Activated naive CD8-positive, alpha-beta T cell treated with anti-CD3 and anti-CD28 coated beads for 36 hours (primary cell): ENCODE results near the gene YIF1A. TPM values are rescaled to one million over a fixed set of nuclear protein-coding genes. Genes with fewer than 3 reads are reported as not detected.
"Not testable (repeated sequence)": the region's sequence is repeated elsewhere in the genome, so short reads cannot be mapped to it uniquely, and the experiment has no call there.

Source experiments
- DNase-seq: peaks from one replicate; pipeline ENCODE4 v3.0.0; 2021
- H3K27ac Mint-ChIP-seq: one replicate; pipeline ENCODE4 v1.8.0; 2022; ENCODE audit warnings: mild to moderate bottlenecking, moderate library complexity, mixed read lengths
- H3K27me3 Mint-ChIP-seq: one replicate; pipeline ENCODE4 v1.8.0; 2022; ENCODE audit warnings: mild to moderate bottlenecking, mixed read lengths
- H3K36me3 Mint-ChIP-seq: one replicate; pipeline ENCODE4 v1.8.0; 2021; ENCODE audit warnings: mild to moderate bottlenecking, mixed read lengths
- H3K4me1 Mint-ChIP-seq: one replicate; pipeline ENCODE4 v1.8.0; 2021; ENCODE audit warnings: mixed read lengths
- H3K4me3 Mint-ChIP-seq: one replicate; pipeline ENCODE4 v1.8.0; 2022; ENCODE audit warnings: mild to moderate bottlenecking, moderate library complexity, mixed read lengths
- H3K9me3 Mint-ChIP-seq: one replicate; pipeline ENCODE4 v1.8.0; 2022; ENCODE audit warnings: mixed read lengths
- total RNA-seq, 2 experiments: library from RNA; stranded (reverse); gene quantifications; one replicate each; pipeline ENCODE4 v1.2.3, GENCODE V29; 2021

YIF1A gene
- total RNA-seq, 2 experiments from 2014 or later = 64.1 to 72.4 TPM

- Mint-ChIP-seq H3K4me1 (peaks cover 57% of the 10 kb centered on the region), H3K9me3 (peaks cover 17% of the 10 kb centered on the region), H3K27me3 (no peaks in the 10 kb centered on the region), H3K4me3 (peak within 1 kb of the TSS; percentile 88), H3K27ac (peak within 1 kb of the TSS; percentile 98), H3K36me3 (peaks cover 4% of the 10 kb centered on the region)
- DNase-seq = peak; percentile 36
Observed at GRCh38 chr11:66316849-66317251, 27.9 kb upstream of the YIF1A start, which contains the start of gene CD248. CD248 (minus strand) TSS chr11:66317044; CDS start chr11:66317027, 17 bp downstream.

- no peaks in the 10 kb centered on the region for H3K27me3 Mint-ChIP-seq
- peaks cover 58% of the 10 kb centered on the region for H3K4me1 Mint-ChIP-seq
- DNase-seq = peak; percentile 61
- H3K4me3 Mint-ChIP-seq = peak overlapping the region; percentile 88
- peaks cover 4% of the 10 kb centered on the region for H3K36me3 Mint-ChIP-seq
- H3K9me3 Mint-ChIP-seq = peaks cover 17% of the 10 kb centered on the region
- H3K27ac Mint-ChIP-seq = peak overlapping the region; percentile 72
Observed at GRCh38 chr11:66315921-66316811, 27.2 kb upstream of the YIF1A start.

GRCh38 chr11:66315498-66315885 is 26.5 kb upstream of the YIF1A start:
- peak overlapping the region; percentile 88 for H3K4me3 Mint-ChIP-seq
- H3K4me1 Mint-ChIP-seq = peaks cover 58% of the 10 kb centered on the region
- H3K9me3 Mint-ChIP-seq = peaks cover 16% of the 10 kb centered on the region
- H3K27ac Mint-ChIP-seq = peak overlapping the region; percentile 72
- no peak for DNase-seq
- peaks cover 4% of the 10 kb centered on the region for H3K36me3 Mint-ChIP-seq
- H3K27me3 Mint-ChIP-seq = no peaks in the 10 kb centered on the region

- Mint-ChIP-seq H3K4me1 (peaks cover 53% of the 10 kb centered on the region), H3K36me3 (peaks cover 2% of the 10 kb centered on the region), H3K27ac (peak overlapping the region; percentile 94), H3K4me3 (peak overlapping the region; percentile 88), H3K9me3 (peaks cover 10% of the 10 kb centered on the region), H3K27me3 (no peaks in the 10 kb centered on the region)
- no peak for DNase-seq
Observed at GRCh38 chr11:66314561-66315497, 25.9 kb upstream of the YIF1A start.

DNA sequence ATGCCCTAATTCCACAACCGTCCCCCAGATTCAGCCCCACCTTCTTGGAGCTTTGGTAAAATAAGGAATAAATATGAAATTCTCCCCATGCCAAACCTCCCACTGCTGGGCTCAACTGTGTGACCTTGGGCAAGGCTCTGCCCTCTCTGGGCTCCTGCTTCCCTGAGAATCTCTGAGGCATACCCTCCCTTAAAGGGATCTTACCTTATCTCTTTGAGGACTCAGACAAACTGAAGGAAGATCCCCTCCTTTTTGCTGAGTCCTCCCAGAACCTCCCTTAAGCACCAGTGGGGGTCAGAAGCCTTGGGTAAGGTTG is 25.2 kb upstream of the YIF1A start:
- Mint-ChIP-seq H3K4me3 (peak overlapping the region; percentile 88), H3K36me3 (no peaks in the 10 kb centered on the region), H3K9me3 (peaks cover 6% of the 10 kb centered on the region), H3K27me3 (no peaks in the 10 kb centered on the region), H3K4me1 (peaks cover 50% of the 10 kb centered on the region), H3K27ac (peak overlapping the region; percentile 94)
- DNase-seq = no peak

DNA sequence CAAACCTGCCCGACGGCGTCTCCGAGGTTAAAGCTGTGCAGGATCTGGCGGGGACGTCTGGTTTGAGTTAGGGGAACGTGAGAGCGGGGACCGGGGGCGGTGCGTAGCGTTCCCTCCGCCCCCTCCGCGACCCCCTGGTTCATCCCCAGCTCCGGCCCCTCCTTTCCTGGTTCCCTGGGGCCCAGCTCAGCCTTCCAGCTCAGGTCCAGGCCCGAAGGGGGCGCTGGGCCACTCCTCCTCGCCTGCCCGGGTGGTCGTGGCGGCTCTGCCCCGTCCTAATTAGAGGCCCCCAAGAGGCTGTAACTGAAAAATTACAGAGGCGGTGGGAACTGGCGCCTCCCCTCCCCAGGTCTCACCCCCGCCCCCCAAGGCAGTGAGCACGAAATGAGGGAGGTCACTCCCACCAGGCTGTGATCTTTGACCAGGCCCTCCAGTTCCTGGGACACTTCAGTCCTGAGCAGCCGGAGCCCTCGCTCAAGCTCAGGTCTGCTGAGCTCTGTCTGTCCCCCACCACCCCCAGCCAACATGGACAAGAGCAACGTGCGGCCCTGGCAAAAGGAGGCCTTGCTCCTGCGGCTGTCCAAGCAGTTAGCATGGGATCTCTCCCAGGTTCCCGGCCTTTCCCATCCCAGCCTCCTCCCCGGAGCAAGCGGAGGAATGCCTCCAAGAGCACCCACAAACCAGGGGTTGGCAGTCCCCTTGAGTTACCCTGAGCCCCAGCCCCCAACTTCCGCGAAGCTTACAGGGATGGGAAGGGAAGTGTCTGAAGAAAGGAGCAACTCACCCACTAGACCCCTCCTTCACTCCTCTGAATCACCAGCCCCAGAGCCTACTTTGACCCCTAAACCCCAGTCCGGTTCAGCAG is 24.6 kb upstream of the YIF1A start:
- Mint-ChIP-seq H3K4me1 (peaks cover 44% of the 10 kb centered on the region), H3K36me3 (no peaks in the 10 kb centered on the region), H3K9me3 (peaks cover under 1% of the 10 kb centered on the region), H3K27ac (peak overlapping the region; percentile 94), H3K4me3 (peak overlapping the region; percentile 88), H3K27me3 (no peaks in the 10 kb centered on the region)
- no peak for DNase-seq

GRCh38 chr11:66312549-66313320 is 23.8 kb upstream of the YIF1A start:
- Mint-ChIP-seq H3K27me3 (no peaks in the 10 kb centered on the region), H3K27ac (peak overlapping the region; percentile 94), H3K9me3 (no peaks in the 10 kb centered on the region), H3K4me1 (peaks cover 36% of the 10 kb centered on the region), H3K4me3 (peak overlapping the region; percentile 88), H3K36me3 (no peaks in the 10 kb centered on the region)
- peak; percentile 98 for DNase-seq

DNA sequence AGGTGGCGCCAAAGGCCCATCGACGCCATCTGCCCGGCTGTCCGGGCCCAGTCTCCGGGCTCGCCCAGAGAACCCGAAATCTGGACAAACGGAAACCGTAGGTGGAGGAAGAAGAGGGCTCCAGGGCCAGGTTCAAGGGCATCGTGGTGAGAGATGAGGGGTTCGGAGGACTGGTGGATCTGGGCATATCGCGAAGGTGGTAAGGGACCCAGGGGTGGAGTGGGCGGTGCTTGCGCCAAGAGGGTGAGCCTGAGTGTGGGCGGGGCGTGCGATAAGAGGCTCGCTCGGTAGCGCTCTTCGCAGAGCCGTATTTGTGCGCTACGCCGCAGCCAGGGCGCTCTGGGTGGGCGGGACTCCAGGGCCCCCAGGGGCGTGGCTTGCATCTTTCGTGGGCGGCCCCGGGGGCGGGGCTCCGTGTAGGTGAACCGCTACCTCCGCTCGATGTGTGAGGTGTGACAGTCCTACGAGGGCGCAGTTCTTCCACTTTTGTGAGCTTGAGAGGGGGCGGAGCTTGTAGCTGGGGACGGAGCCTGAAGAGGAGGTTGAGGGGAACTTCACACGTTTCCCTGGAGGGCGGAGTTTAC is 23.1 kb upstream of the YIF1A start:
- Mint-ChIP-seq H3K4me3 (peak overlapping the region; percentile 88), H3K4me1 (peaks cover 30% of the 10 kb centered on the region), H3K27me3 (no peaks in the 10 kb centered on the region), H3K9me3 (no peaks in the 10 kb centered on the region), H3K27ac (peak overlapping the region; percentile 94), H3K36me3 (no peaks in the 10 kb centered on the region)
- DNase-seq = peak; percentile 97

- Mint-ChIP-seq H3K27ac (peak overlapping the region; percentile 94), H3K36me3 (no peaks in the 10 kb centered on the region), H3K4me3 (peak overlapping the region; percentile 88), H3K27me3 (no peaks in the 10 kb centered on the region), H3K9me3 (no peaks in the 10 kb centered on the region), H3K4me1 (peaks cover 30% of the 10 kb centered on the region)
- no peak for DNase-seq
Observed at GRCh38 chr11:66311470-66311964, 22.6 kb upstream of the YIF1A start.

- H3K36me3 Mint-ChIP-seq, H3K27ac Mint-ChIP-seq, H3K9me3 Mint-ChIP-seq, H3K27me3 Mint-ChIP-seq, DNase-seq, H3K4me3 Mint-ChIP-seq: not testable (repeated sequence)
- peaks cover 27% of the 10 kb centered on the region for H3K4me1 Mint-ChIP-seq
Observed at GRCh38 chr11:66310803-66311440, 22.0 kb upstream of the YIF1A start.

- peaks cover 22% of the 10 kb centered on the region for H3K4me1 Mint-ChIP-seq
- H3K27ac Mint-ChIP-seq = no peak overlapping the region
- no peaks in the 10 kb centered on the region for H3K36me3 Mint-ChIP-seq
- no peaks in the 10 kb centered on the region for H3K27me3 Mint-ChIP-seq
- no peak for DNase-seq
- H3K9me3 Mint-ChIP-seq = no peaks in the 10 kb centered on the region
- H3K4me3 Mint-ChIP-seq = no peak overlapping the region
Observed at GRCh38 chr11:66310324-66310723, 21.4 kb upstream of the YIF1A start.

- no peaks in the 10 kb centered on the region for H3K36me3 Mint-ChIP-seq
- H3K9me3 Mint-ChIP-seq = no peaks in the 10 kb centered on the region
- H3K27ac Mint-ChIP-seq = no peak overlapping the region
- no peak overlapping the region for H3K4me3 Mint-ChIP-seq
- H3K4me1 Mint-ChIP-seq = peaks cover 15% of the 10 kb centered on the region
- no peaks in the 10 kb centered on the region for H3K27me3 Mint-ChIP-seq
- no peak for DNase-seq
Observed at GRCh38 chr11:66309475-66309874, 20.5 kb upstream of the YIF1A start.

- no peaks in the 10 kb centered on the region for H3K36me3 Mint-ChIP-seq
- no peaks in the 10 kb centered on the region for H3K27me3 Mint-ChIP-seq
- no peak overlapping the region for H3K4me3 Mint-ChIP-seq
- H3K9me3 Mint-ChIP-seq = no peaks in the 10 kb centered on the region
- no peak for DNase-seq
- H3K4me1 Mint-ChIP-seq = no peaks in the 10 kb centered on the region
- no peak overlapping the region for H3K27ac Mint-ChIP-seq
Observed at GRCh38 chr11:66302656-66303055, 13.7 kb upstream of the YIF1A start.
